Peyer's patch (tissue), 4 donors: ENCODE measurements around the gene GNS.

Source experiments
- CTCF ChIP-seq, 6 experiments: fragments of 450-650 bp in 4 of 6; fragments of 200-600 bp in 2 of 6; sonication (generic) in 1 of 6; IDR thresholded peaks; one replicate each; pipeline ENCODE4 v1.5.1; 2017 to 2019; ENCODE audit warnings: antibody characterized with exemption in 6 of 6, mild to moderate bottlenecking in 3 of 6, moderate library complexity in 1 of 6
- POLR2A ChIP-seq, 2 donors: fragments of 450-650 bp; IDR thresholded peaks; one replicate each; pipeline ENCODE4 v1.5.1; 2017; ENCODE audit warnings: antibody characterized with exemption in 2 of 2, mild to moderate bottlenecking in 2 of 2, moderate library complexity in 2 of 2

- TF ChIP-seq POLR2A (IDR thresholded peaks at IDR 0.05) (no peak), CTCF (IDR thresholded peaks at IDR 0.05) (no peak)
Observed at GRCh38 chr12:64669270-64669842, 89.8 kb downstream of the GNS start.
